ENCODE measurements around the gene SOX15.

SOX15 gene

DNA sequence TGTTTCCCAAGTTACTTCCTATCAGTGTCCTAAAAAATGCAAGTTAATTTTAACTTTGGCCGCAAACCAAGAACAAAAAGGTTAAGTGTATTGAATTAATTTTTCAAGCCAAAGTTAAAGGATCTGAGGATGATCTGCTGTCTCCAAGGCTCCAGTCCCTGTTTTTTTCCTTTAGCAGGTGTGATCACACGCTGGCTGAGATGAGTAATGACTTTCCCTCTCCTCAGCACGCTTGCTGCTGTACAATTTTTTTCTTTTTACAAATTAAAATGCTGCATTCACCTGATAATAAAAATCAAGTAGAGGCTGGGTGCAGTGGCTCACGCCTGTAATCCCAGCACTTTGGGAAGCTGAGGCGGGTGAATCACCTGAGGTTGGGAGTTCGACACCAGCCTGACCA is 45.0 kb downstream of the SOX15 start (continued):
- TF ChIP-seq, protein P1, sequence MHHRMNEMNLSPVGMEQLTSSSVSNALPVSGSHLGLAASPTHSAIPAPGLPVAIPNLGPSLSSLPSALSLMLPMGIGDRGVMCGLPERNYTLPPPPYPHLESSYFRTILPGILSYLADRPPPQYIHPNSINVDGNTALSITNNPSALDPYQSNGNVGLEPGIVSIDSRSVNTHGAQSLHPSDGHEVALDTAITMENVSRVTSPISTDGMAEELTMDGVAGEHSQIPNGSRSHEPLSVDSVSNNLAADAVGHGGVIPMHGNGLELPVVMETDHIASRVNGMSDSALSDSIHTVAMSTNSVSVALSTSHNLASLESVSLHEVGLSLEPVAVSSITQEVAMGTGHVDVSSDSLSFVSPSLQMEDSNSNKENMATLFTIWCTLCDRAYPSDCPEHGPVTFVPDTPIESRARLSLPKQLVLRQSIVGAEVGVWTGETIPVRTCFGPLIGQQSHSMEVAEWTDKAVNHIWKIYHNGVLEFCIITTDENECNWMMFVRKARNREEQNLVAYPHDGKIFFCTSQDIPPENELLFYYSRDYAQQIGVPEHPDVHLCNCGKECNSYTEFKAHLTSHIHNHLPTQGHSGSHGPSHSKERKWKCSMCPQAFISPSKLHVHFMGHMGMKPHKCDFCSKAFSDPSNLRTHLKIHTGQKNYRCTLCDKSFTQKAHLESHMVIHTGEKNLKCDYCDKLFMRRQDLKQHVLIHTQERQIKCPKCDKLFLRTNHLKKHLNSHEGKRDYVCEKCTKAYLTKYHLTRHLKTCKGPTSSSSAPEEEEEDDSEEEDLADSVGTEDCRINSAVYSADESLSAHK (tag by site-specific recombination; IDR thresholded peaks at IDR 0.05), result no peak
- TF ChIP-seq ZBTB17 (tag by site-specific recombination; IDR thresholded peaks at IDR 0.05) (no peak), ZNF174 (tag by site-specific recombination; IDR thresholded peaks at IDR 0.05) (no peak), ZSCAN30 (tag by site-specific recombination; IDR thresholded peaks at IDR 0.05) (no peak), ZNF157 (tag by site-specific recombination; IDR thresholded peaks at IDR 0.05) (no peak), GLIS1 (tag by site-specific recombination; IDR thresholded peaks at IDR 0.05) (no peak), ZNF830 (tag by site-specific recombination; IDR thresholded peaks at IDR 0.05; ENCODE audit: low read depth) (no peak), FEZF1 (tag by site-specific recombination; IDR thresholded peaks at IDR 0.05) (no peak), ZNF184 (tag by site-specific recombination; IDR thresholded peaks at IDR 0.05) (no peak)
- TF ChIP-seq, protein P2, sequence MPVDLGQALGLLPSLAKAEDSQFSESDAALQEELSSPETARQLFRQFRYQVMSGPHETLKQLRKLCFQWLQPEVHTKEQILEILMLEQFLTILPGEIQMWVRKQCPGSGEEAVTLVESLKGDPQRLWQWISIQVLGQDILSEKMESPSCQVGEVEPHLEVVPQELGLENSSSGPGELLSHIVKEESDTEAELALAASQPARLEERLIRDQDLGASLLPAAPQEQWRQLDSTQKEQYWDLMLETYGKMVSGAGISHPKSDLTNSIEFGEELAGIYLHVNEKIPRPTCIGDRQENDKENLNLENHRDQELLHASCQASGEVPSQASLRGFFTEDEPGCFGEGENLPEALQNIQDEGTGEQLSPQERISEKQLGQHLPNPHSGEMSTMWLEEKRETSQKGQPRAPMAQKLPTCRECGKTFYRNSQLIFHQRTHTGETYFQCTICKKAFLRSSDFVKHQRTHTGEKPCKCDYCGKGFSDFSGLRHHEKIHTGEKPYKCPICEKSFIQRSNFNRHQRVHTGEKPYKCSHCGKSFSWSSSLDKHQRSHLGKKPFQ (tag by site-specific recombination; IDR thresholded peaks at IDR 0.05), result no peak
- TF ChIP-seq, protein P3, sequence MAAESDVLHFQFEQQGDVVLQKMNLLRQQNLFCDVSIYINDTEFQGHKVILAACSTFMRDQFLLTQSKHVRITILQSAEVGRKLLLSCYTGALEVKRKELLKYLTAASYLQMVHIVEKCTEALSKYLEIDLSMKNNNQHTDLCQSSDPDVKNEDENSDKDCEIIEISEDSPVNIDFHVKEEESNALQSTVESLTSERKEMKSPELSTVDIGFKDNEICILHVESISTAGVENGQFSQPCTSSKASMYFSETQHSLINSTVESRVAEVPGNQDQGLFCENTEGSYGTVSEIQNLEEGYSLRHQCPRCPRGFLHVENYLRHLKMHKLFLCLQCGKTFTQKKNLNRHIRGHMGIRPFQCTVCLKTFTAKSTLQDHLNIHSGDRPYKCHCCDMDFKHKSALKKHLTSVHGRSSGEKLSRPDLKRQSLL (tag by site-specific recombination; IDR thresholded peaks at IDR 0.05), result no peak

DNA sequence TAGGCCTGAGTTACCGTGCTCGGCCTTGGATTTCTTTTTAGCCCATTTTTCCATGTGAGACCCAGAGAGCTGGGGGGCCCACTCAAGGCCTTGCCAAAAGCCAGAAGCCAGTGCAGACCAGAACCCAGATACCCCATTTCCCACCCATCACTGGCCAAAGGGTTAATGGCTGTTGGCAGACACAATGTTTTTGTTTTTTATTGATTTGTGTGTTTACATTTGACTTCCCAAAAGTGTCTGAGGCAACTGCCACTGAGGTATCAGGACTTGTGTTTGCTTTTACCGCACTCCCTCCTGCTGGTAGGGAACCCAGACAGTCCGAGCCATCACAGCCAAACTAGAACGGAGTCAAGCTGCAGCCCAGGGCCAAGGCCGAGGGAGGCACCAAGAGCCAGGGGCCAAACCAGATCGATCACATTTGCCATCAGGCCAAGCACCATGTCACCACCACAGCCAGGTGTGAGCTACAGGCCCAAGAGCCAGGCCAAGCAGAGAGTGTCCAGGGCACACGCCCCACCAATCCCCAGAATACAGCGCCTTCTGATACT is 48.7 kb downstream of the SOX15 start:
- Histone ChIP-seq H3K9me3 (ENCODE audit: control insufficient read depth, insufficient read depth, low read depth, low read length) (no peaks in the 10 kb centered on the region), H3K4me1 (ENCODE audit: control insufficient read depth, insufficient read depth, low read length) (no peaks in the 10 kb centered on the region), H3K36me3 (ENCODE audit: control insufficient read depth in 2 of 2, insufficient read depth in 1 of 2, low read length in 2 of 2) (no peaks in the 10 kb centered on the region), H3K27ac (ENCODE audit: extremely low read depth, low read depth, low read length) (no peak overlapping the region), H3K4me3 (ENCODE audit: low read depth, low read length) (no peak overlapping the region)
- TF ChIP-seq ZNF585B (tag by site-specific recombination; IDR thresholded peaks at IDR 0.05) (no peak), ZXDB (tag by site-specific recombination; IDR thresholded peaks at IDR 0.05) (no peak), ZNF629 (tag by site-specific recombination; IDR thresholded peaks at IDR 0.05) (no peak), ZNF239 (tag by site-specific recombination; IDR thresholded peaks at IDR 0.05) (no peak), ZNF830 (tag by site-specific recombination; IDR thresholded peaks at IDR 0.05; ENCODE audit: low read depth) (no peak), ZNF214 (tag by site-specific recombination; IDR thresholded peaks at IDR 0.05; ENCODE audit: borderline replicate concordance) (no peak), ZNF473 (tag by site-specific recombination; IDR thresholded peaks at IDR 0.05) (no peak)
- TF ChIP-seq, protein P4, sequence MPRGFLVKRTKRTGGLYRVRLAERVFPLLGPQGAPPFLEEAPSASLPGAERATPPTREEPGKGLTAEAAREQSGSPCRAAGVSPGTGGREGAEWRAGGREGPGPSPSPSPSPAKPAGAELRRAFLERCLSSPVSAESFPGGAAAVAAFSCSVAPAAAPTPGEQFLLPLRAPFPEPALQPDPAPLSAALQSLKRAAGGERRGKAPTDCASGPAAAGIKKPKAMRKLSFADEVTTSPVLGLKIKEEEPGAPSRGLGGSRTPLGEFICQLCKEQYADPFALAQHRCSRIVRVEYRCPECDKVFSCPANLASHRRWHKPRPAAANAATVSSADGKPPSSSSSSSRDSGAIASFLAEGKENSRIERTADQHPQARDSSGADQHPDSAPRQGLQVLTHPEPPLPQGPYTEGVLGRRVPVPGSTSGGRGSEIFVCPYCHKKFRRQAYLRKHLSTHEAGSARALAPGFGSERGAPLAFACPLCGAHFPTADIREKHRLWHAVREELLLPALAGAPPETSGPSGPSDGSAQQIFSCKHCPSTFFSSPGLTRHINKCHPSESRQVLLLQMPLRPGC (tag by site-specific recombination; IDR thresholded peaks at IDR 0.05), result no peak
- TF ChIP-seq, protein P5, sequence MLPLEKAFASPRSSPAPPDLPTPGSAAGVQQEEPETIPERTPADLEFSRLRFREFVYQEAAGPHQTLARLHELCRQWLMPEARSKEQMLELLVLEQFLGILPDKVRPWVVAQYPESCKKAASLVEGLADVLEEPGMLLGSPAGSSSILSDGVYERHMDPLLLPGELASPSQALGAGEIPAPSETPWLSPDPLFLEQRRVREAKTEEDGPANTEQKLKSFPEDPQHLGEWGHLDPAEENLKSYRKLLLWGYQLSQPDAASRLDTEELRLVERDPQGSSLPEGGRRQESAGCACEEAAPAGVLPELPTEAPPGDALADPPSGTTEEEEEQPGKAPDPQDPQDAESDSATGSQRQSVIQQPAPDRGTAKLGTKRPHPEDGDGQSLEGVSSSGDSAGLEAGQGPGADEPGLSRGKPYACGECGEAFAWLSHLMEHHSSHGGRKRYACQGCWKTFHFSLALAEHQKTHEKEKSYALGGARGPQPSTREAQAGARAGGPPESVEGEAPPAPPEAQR (tag by site-specific recombination; IDR thresholded peaks at IDR 0.05), result no peak
- TF ChIP-seq, protein P6, sequence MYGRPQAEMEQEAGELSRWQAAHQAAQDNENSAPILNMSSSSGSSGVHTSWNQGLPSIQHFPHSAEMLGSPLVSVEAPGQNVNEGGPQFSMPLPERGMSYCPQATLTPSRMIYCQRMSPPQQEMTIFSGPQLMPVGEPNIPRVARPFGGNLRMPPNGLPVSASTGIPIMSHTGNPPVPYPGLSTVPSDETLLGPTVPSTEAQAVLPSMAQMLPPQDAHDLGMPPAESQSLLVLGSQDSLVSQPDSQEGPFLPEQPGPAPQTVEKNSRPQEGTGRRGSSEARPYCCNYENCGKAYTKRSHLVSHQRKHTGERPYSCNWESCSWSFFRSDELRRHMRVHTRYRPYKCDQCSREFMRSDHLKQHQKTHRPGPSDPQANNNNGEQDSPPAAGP (tag by site-specific recombination; IDR thresholded peaks at IDR 0.05), result no peak
- POLR2A ChIA-PET, result interaction anchor here (1.0 kb wide), 1 partner anchor 56 kb away, joined by 5 read pairs; no protein-coding TSS in a partner anchor
- CTCF ChIA-PET, result interaction anchor here (0.6 to 3.8 kb wide), 4 partner anchors 18 to 146 kb away, joined by 3 to 18 read pairs (median 5); no protein-coding TSS in a partner anchor
